ENCODE data around the gene TRIM44. TPM values are rescaled to one million over a fixed set of nuclear protein-coding genes. Genes with fewer than 3 reads are reported as not detected.
"Not testable (repeated sequence)": the region's sequence is repeated elsewhere in the genome, so short reads cannot be mapped to it uniquely, and the experiment has no call there.

Gene TRIM44
- total RNA-seq, 1 donor from 2014 or later, result 9.7 TPM

- no peak for DNase-seq (ENCODE audit: low read depth)
- Histone ChIP-seq H3K4me3 (ENCODE audit: low read depth, low read length) (no peak overlapping the region), H3K36me3 (ENCODE audit: control insufficient read depth, insufficient read depth, low read length) (no peaks in the 10 kb centered on the region), H3K27me3 (ENCODE audit: control insufficient read depth, insufficient read depth, low read length) (no peaks in the 10 kb centered on the region)
- no peak for TF ChIP-seq CTCF (IDR thresholded peaks at IDR 0.05; ENCODE audit: insufficient read depth, low read length, severe bottlenecking)
- no peak for FAIRE-seq
Observed at GRCh38 chr11:35825386-35825785, 162.8 kb downstream of the TRIM44 start.

- Histone ChIP-seq H3K27me3 (ENCODE audit: control insufficient read depth, insufficient read depth, low read length) (no peaks in the 10 kb centered on the region), H3K36me3 (ENCODE audit: control insufficient read depth, insufficient read depth, low read length) (no peaks in the 10 kb centered on the region), H3K4me3 (ENCODE audit: low read depth, low read length) (no peak overlapping the region)
- FAIRE-seq, result no peak
- TF ChIP-seq CTCF (IDR thresholded peaks at IDR 0.05; ENCODE audit: insufficient read depth, low read length, severe bottlenecking), result no peak
- no peak for DNase-seq (ENCODE audit: low read depth)
Observed at GRCh38 chr11:35826006-35826405, 163.4 kb downstream of the TRIM44 start.

DNA sequence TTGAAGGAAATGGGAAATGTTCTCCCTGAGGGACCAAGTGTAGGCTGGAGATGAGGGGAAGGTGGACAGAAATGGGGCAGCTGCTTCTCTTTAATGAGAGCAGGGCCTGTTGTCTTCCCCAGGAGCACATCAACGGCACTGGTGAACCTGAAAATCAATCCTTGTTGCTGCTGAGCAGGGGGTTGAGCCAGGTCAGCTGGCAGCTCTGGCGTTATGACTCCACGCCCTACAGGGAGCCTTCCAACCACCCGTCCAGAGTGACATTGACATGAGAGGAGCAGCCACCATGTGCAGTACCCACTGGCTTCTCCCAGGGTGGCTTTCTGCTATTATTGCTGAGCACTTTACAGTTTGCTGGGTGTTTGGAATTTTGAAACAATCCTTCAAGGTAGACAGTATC, 164.4 kb downstream of the TRIM44 start:
- DNase-seq (ENCODE audit: low read depth) (no peak), FAIRE-seq (no peak)
- Histone ChIP-seq H3K27me3 (ENCODE audit: control insufficient read depth, insufficient read depth, low read length) (no peaks in the 10 kb centered on the region), H3K4me3 (ENCODE audit: low read depth, low read length) (no peak overlapping the region), H3K36me3 (ENCODE audit: control insufficient read depth, insufficient read depth, low read length) (no peaks in the 10 kb centered on the region)
- TF ChIP-seq CTCF (IDR thresholded peaks at IDR 0.05; ENCODE audit: insufficient read depth, low read length, severe bottlenecking), result no peak

DNA sequence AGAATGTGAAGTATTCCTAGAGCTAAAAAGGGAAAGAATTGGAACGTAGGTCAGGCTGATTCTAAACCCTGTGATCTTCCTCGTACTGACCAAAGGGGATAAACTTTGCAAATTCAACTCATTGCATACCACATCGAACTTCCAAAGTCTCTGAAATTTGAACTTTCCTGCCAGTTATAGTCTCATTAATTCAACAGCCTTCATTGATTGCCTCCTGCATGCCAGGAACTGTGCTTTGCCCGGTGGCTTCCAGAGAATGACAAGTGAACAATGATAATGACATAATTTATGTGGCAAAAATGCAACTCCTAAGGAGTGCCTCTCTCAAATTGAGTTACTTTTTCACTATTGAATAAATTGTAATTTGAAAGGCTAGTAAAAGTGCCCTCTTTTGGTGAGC, 173.6 kb downstream of the TRIM44 start:
- Histone ChIP-seq H3K4me3 (ENCODE audit: low read depth, low read length) (no peak overlapping the region), H3K27me3 (ENCODE audit: control insufficient read depth, insufficient read depth, low read length) (no peaks in the 10 kb centered on the region), H3K36me3 (ENCODE audit: control insufficient read depth, insufficient read depth, low read length) (no peaks in the 10 kb centered on the region)
- no peak for TF ChIP-seq CTCF (IDR thresholded peaks at IDR 0.05; ENCODE audit: insufficient read depth, low read length, severe bottlenecking)
- FAIRE-seq (no peak), DNase-seq (ENCODE audit: low read depth) (no peak)

DNA sequence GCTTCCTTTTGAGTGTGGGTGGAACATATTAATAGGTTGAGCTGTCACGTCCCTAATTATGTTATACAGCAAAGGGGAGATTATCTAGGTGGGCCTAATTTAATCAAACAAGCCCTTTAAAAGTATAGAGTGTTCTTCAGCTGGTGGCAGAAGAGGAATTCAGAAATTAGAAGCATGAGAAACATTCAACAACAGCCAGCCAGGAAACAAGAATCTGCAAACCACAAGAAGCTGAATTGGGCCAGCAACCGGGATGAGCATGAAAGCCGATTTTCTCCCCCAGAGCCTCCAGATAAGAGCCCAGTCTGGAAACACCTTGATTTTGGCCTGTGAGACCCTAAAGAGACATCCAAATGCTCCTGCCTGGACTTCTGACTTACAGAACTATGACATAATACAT, 175.5 kb downstream of the TRIM44 start:
- no peak for TF ChIP-seq CTCF (IDR thresholded peaks at IDR 0.05; ENCODE audit: insufficient read depth, low read length, severe bottlenecking)

GRCh38 chr11:35838697-35839367, 176.3 kb downstream of the TRIM44 start:
- H3K27me3 ChIP-seq (ENCODE audit: control insufficient read depth, insufficient read depth, low read length); H3K36me3 ChIP-seq (ENCODE audit: control insufficient read depth, insufficient read depth, low read length); DNase-seq (ENCODE audit: low read depth); H3K4me3 ChIP-seq (ENCODE audit: low read depth, low read length); FAIRE-seq: not testable (repeated sequence)

More for the DNA sequence above, 175.5 kb downstream of the TRIM44 start:
- Histone ChIP-seq H3K36me3 (ENCODE audit: control insufficient read depth, insufficient read depth, low read length) (no peaks in the 10 kb centered on the region), H3K4me3 (ENCODE audit: low read depth, low read length) (no peak overlapping the region), H3K27me3 (ENCODE audit: control insufficient read depth, insufficient read depth, low read length) (no peaks in the 10 kb centered on the region)
- FAIRE-seq, result no peak
- DNase-seq (ENCODE audit: low read depth), result no peak
